HG02759 (cell line): ENCODE results near the gene SORL1-AS1.

Experiments used
- ATAC-seq: cut with Tn5 transposase; IDR thresholded peaks from one replicate; pipeline ENCODE4 v1.9.1; 2021; ENCODE audit warnings: mild to moderate bottlenecking, moderate library complexity; ENCODE audit not compliant: unreplicated experiment

Gene SORL1-AS1

GRCh38 chr11:121405646-121406045, 47.1 kb downstream of the SORL1-AS1 start:
- ATAC-seq, result no peak

- no peak for ATAC-seq
Measured at GRCh38 chr11:121394785-121395184, 58.0 kb downstream of the SORL1-AS1 start.

DNA sequence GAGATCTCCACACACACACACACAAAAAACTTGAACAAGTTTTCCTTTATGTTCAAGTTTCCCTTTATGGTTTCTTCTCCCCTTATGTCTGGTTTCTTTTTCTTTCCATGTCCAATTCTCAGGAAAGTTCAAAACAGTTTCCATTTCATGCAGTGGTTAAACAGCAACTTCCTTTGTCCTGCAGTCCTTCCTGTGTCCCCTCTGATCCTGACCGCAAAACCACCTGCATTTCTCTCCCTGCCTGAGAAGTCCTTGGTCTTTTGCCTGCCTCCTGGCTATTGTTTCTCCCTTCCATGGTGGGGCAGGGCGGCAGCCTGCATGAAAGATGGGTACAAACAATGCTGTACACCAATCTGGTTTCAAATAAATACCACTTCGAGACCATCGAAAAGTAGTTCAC, 58.9 kb downstream of the SORL1-AS1 start:
- no peak for ATAC-seq

GRCh38 chr11:121391914-121392313, 60.9 kb downstream of the SORL1-AS1 start:
- no peak for ATAC-seq

- ATAC-seq, result no peak
Measured at GRCh38 chr11:121389651-121390050, 63.1 kb downstream of the SORL1-AS1 start.
